Kidney epithelial cell (primary cell): ENCODE results near the gene CEP85. TPM values are rescaled to one million over a fixed set of nuclear protein-coding genes. Genes with fewer than 3 reads are reported as not detected.

Experiments used
- DNase-seq: peaks from one replicate; pipeline ENCODE4 v3.0.0-alpha.2; 2010; ENCODE audit warnings: low read depth
- H3K27me3 ChIP-seq: 2 replicates; pipeline ENCODE4 v1.6.0; 2011; ENCODE audit warnings: low read length; ENCODE audit not compliant: control insufficient read depth, insufficient read depth
- H3K36me3 ChIP-seq: 2 replicates; pipeline ENCODE4 v1.5.1; 2011; ENCODE audit warnings: low read length; ENCODE audit not compliant: control insufficient read depth, insufficient read depth
- H3K4me3 ChIP-seq: 2 replicates; pipeline ENCODE4 v1.5.1; 2011; ENCODE audit warnings: low read depth, mild to moderate bottlenecking, control low read depth, low read length
- CTCF ChIP-seq: IDR thresholded peaks from 2 replicates; pipeline ENCODE4 v1.5.1; 2011; ENCODE audit warnings: mild to moderate bottlenecking, moderate library complexity, low read length, control low read depth, inconsistent platforms; ENCODE audit not compliant: insufficient read depth, poor library complexity, severe bottlenecking
- total RNA-seq: library from RNA; depleted of rRNA; stranded (reverse); fragments of >200 nt; gene quantifications from 2 replicates; pipeline ENCODE4 v1.2.3, GENCODE V29; 2015

The CEP85 gene
- total RNA-seq, 1 donor from 2014 or later, result 7.5 TPM

- Histone ChIP-seq H3K27me3 (no peaks in the 10 kb centered on the region), H3K4me3 (no peak overlapping the region), H3K36me3 (no peaks in the 10 kb centered on the region)
- no peak for DNase-seq
- TF ChIP-seq CTCF, result no peak
These were observed 53.8 kb downstream of the CEP85 start for GRCh38 chr1:26287811-26288210.

- no peaks in the 10 kb centered on the region for H3K36me3 ChIP-seq
- no peak for DNase-seq
- no peak for TF ChIP-seq CTCF
- no peaks in the 10 kb centered on the region for H3K27me3 ChIP-seq
- H3K4me3 ChIP-seq, result no peak overlapping the region
These were observed 54.4 kb downstream of the CEP85 start for GRCh38 chr1:26288311-26288941.

- DNase-seq, result no peak
- Histone ChIP-seq H3K4me3 (no peak overlapping the region), H3K36me3 (no peaks in the 10 kb centered on the region), H3K27me3 (no peaks in the 10 kb centered on the region)
- TF ChIP-seq CTCF, result no peak
These were observed 55.4 kb downstream of the CEP85 start for GRCh38 chr1:26289158-26290059.

GRCh38 chr1:26290122-26290881 is 56.3 kb downstream of the CEP85 start:
- DNase-seq, result no peak
- no peak for TF ChIP-seq CTCF
- no peaks in the 10 kb centered on the region for H3K27me3 ChIP-seq
- H3K36me3 ChIP-seq, result no peaks in the 10 kb centered on the region
- H3K4me3 ChIP-seq, result no peak overlapping the region

GRCh38 chr1:26290882-26291261 is 56.9 kb downstream of the CEP85 start:
- no peak for TF ChIP-seq CTCF
- H3K36me3 ChIP-seq, result no peaks in the 10 kb centered on the region

More at GRCh38 chr1:26290882-26291261, 56.9 kb downstream of the CEP85 start:
- DNase-seq, result no peak
- no peaks in the 10 kb centered on the region for H3K27me3 ChIP-seq
- H3K4me3 ChIP-seq, result no peak overlapping the region
